ENCODE data around the gene SPG21. TPM values are rescaled to one million over a fixed set of nuclear protein-coding genes. Genes with fewer than 3 reads are reported as not detected.
A peak's percentile ranks its signal among the peaks of the same experiment; 100 is the strongest.

Gene SPG21
- total RNA-seq = 10 to 100 TPM; 83.5 to 96.7 (median 90.8) TPM

- intact Hi-C loops (cut with DNase I) = loop anchor here (5.0 to 10.0 kb wide), 2 partner anchors 38 to 165 kb away; partner anchors contain the start of genes MTFMT and PIF1
Measured at GRCh38 chr15:64989416-64990167, at the start of gene SPG21. SPG21 (minus strand) TSS chr15:64989914; CDS start chr15:64983569, 6,345 bp downstream.

DNA sequence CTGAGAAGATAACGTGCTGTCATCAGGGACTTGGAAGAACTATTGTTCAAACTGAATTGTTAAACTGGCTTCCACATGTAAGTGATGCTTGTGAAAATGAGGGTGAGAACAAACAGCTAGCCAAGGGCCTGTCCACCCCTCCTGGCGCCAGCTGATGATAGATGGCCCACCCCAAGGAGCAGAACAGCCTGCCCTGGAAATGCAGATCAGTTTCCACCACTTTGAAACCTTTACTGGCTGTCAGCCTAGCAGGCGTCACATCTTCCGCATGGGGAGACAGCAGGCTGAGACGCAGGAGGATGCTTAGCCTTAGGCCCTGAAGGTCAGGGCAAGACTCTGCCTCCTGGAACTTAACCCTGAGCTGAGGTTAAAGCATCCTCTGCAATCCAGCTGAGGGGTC is 49.1 kb upstream of the SPG21 start:
- intact Hi-C loops (cut with DNase I) = no loop called here
- no peaks in the 10 kb centered on the region for H3K36me3 ChIP-seq
- TF ChIP-seq POLR2A (IDR thresholded peaks at IDR 0.05; ENCODE audit: low read depth) (no peak), POLR2AphosphoS5 (IDR thresholded peaks at IDR 0.05) (peak; percentile 5 to 55)
- H3K27ac ChIP-seq (replicated peaks in 1 of 4) = peak overlapping the region in 3 of 4 donors; percentile 10 to 57 (median 12)
- H3K9me3 ChIP-seq = no peaks in the 10 kb centered on the region
- no peaks in the 10 kb centered on the region for H3K27me3 ChIP-seq
- peaks cover 5 to 22% (median 14%) of the 10 kb centered on the region in 4 donors for H3K4me1 ChIP-seq
- no peak for DNase-seq (ENCODE audit: extremely low spot score)
- no peak overlapping the region for H3K4me3 ChIP-seq
- WGBS = 56% methylated on average over 3 of the region's 5 CpGs

More at GRCh38 chr15:64989416-64990167, at the start of gene SPG21:
- TF ChIP-seq POLR2AphosphoS5 (IDR thresholded peaks at IDR 0.05) = peak; percentile 89 to 93
- TF ChIP-seq EP300 (IDR thresholded peaks at IDR 0.05) = no peak
- peak; percentile 6 for TF ChIP-seq POLR2A (IDR thresholded peaks at IDR 0.05; ENCODE audit: low read depth)
- TF ChIP-seq, protein P1, sequence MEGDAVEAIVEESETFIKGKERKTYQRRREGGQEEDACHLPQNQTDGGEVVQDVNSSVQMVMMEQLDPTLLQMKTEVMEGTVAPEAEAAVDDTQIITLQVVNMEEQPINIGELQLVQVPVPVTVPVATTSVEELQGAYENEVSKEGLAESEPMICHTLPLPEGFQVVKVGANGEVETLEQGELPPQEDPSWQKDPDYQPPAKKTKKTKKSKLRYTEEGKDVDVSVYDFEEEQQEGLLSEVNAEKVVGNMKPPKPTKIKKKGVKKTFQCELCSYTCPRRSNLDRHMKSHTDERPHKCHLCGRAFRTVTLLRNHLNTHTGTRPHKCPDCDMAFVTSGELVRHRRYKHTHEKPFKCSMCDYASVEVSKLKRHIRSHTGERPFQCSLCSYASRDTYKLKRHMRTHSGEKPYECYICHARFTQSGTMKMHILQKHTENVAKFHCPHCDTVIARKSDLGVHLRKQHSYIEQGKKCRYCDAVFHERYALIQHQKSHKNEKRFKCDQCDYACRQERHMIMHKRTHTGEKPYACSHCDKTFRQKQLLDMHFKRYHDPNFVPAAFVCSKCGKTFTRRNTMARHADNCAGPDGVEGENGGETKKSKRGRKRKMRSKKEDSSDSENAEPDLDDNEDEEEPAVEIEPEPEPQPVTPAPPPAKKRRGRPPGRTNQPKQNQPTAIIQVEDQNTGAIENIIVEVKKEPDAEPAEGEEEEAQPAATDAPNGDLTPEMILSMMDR (IDR thresholded peaks at IDR 0.05) = peak in 1 of 3 experiments; percentile 11
- 0% methylated on average over 16 of the region's 75 CpGs for whole genome bisulfite sequencing
- DNase-seq (ENCODE audit: extremely low spot score) = peak; percentile 96
- no peaks in the 10 kb centered on the region for H3K36me3 ChIP-seq
- peak within 1 kb of the TSS; percentile 91 to 96 (median 96) for H3K27ac ChIP-seq (replicated peaks in 1 of 4)
- H3K27me3 ChIP-seq = no peaks in the 10 kb centered on the region
- H3K9me3 ChIP-seq = no peaks in the 10 kb centered on the region
- H3K4me3 ChIP-seq = peak within 1 kb of the TSS; percentile 79 to 96 (median 92)
- peaks cover 19 to 51% (median 43%) of the 10 kb centered on the region in 4 donors for H3K4me1 ChIP-seq

DNA sequence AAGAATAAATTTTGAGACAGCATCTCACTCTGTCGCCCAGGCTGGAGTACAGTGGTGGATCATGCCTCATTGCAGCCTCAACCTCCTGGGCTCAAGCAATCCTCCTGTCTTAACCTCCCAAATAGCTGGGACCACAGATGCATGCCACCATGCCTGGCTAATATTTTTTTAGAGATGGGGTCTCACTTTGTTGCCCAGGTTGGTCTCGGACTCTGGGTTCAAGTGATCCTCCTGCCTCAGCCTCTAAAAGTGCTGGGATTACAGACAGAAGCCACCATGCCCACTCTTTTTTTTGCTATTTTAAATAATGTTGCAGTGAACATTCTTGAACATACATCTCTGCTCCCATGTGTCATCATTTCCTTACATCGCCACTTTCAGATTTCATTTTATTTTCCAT is 48.7 kb upstream of the SPG21 start:
- Histone ChIP-seq H3K4me1 (peaks cover 10 to 26% (median 17%) of the 10 kb centered on the region in 4 donors), H3K9me3 (no peaks in the 10 kb centered on the region), H3K36me3 (no peaks in the 10 kb centered on the region), H3K4me3 (no peak overlapping the region), H3K27ac (replicated peaks in 1 of 4) (peak overlapping the region in 1 of 4 donors; percentile 57), H3K27me3 (no peaks in the 10 kb centered on the region)
- intact Hi-C loops (cut with DNase I) = no loop called here
- no peak for DNase-seq (ENCODE audit: extremely low spot score)
- TF ChIP-seq, protein P1 (IDR thresholded peaks at IDR 0.05) = no peak
- no peak for TF ChIP-seq POLR2AphosphoS5 (IDR thresholded peaks at IDR 0.05)
- TF ChIP-seq POLR2A (IDR thresholded peaks at IDR 0.05; ENCODE audit: low read depth) = no peak
- TF ChIP-seq EP300 (IDR thresholded peaks at IDR 0.05) = no peak
- 89% methylated on average over 3 of the region's 3 CpGs for WGBS

DNA sequence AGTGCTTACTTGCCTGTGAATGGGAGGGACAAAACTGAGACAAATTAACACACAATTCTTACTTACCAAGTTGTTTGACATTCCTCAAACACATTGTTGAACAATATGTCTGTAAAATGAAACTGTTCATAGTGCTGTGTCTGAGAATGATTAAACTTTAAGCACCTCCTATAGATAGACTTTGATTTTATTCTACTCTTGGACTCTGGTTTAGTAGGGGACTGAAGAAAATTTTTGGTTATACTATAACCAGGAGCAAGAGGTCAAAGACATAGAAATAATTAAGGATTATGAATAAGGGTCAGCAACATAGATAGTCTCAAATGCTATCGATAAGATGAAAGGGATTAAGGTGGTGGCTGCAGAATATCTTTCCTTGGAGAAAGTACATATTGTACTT is 47.6 kb upstream of the SPG21 start:
- Histone ChIP-seq H3K9me3 (no peaks in the 10 kb centered on the region), H3K27ac (replicated peaks in 1 of 4) (no peak overlapping the region), H3K4me1 (peaks cover 10 to 25% (median 18%) of the 10 kb centered on the region in 4 donors), H3K36me3 (no peaks in the 10 kb centered on the region), H3K4me3 (no peak overlapping the region), H3K27me3 (no peaks in the 10 kb centered on the region)
- 87% methylated on average over 1 of the region's 1 CpG for WGBS
- DNase-seq (ENCODE audit: extremely low spot score) = no peak
- intact Hi-C loops (cut with DNase I) = no loop called here
- TF ChIP-seq EP300 (IDR thresholded peaks at IDR 0.05) (no peak), POLR2AphosphoS5 (IDR thresholded peaks at IDR 0.05) (no peak), POLR2A (IDR thresholded peaks at IDR 0.05; ENCODE audit: low read depth) (no peak)
- TF ChIP-seq, protein P1 (IDR thresholded peaks at IDR 0.05) = no peak

DNA sequence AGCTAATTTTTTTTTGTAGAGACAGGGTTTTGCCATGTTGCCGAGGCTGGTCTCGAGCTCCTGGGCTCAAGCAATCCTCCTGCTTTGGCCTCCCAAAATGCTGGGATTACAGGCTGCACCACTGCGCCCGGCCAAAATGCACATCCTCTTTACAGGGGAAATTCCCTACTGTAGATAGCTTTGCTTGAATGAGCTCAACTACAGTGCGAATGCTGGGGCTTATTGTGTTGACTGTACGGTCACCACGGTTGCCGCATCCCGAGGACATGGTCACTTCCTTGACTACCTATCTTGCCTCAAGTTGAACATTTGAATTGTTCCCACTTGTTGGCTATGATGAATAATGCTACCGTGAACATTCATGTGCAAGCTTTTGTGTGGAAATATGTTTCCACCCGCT is 45.0 kb upstream of the SPG21 start:
- no peaks in the 10 kb centered on the region for H3K36me3 ChIP-seq
- WGBS = 81% methylated on average over 11 of the region's 11 CpGs
- H3K27ac ChIP-seq (replicated peaks in 1 of 4) = no peak overlapping the region
- intact Hi-C loops (cut with DNase I) = no loop called here
- H3K4me3 ChIP-seq = no peak overlapping the region
- no peaks in the 10 kb centered on the region for H3K27me3 ChIP-seq
- no peak for TF ChIP-seq POLR2AphosphoS5 (IDR thresholded peaks at IDR 0.05)
- TF ChIP-seq POLR2A (IDR thresholded peaks at IDR 0.05; ENCODE audit: low read depth) = no peak
- TF ChIP-seq, protein P1 (IDR thresholded peaks at IDR 0.05) = no peak
- no peak for TF ChIP-seq EP300 (IDR thresholded peaks at IDR 0.05)
- DNase-seq (ENCODE audit: extremely low spot score) = no peak
- H3K9me3 ChIP-seq = no peaks in the 10 kb centered on the region
- peaks cover 10 to 27% (median 20%) of the 10 kb centered on the region in 4 donors for H3K4me1 ChIP-seq
